ENCODE measurements around the gene RFT1.
"Not testable (repeated sequence)": the region's sequence is repeated elsewhere in the genome, so short reads cannot be mapped to it uniquely, and the experiment has no call there.

The RFT1 gene

DNA sequence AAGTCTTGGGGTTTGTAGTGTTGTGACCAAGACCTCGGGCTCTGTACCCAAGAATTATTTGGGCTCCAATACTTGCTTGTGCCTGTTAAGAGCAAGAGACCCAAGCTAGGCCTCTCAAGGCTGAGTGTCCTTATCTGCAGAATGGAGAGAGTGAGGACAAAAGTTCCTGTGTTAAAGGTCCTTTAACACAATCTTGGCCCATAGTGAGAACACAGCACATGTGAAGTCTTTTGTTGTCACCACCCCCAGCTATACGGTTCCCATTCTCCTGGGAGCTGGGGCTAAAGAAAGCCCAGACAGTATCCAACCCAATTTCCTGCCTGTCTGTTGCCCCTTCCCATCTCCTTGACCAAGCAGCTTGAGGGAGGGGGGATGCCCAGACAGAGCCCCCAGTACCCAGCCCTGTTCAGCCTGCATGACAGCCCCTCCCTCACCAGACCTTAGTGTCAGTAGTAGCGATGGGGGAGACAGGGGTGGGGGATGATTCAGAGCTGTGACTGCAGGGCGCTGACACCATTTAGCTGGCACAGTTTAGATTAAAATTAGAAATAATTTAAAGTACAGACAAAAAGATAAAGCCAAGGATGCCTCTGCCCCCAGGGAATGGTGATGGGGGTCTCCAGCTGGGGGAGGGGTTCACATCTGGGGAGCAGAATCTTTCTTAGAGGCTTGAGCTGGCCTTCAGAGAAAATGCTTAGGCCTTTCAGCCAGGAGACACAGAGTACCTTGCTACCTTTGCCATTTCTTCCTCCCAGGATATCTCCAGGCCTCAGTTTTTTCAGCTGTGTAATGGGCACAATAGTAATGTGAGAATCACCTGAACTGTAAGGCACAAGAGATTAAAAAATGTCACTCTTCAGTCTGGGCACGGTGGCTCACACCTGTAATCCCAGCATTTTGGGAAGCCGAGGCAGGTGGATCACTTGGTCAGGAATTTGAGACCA is 33.5 kb upstream of the RFT1 start:
- in situ Hi-C loops (cut with MboI; ENCODE audit: low sequenced_read_pairs): no loop called here

DNA sequence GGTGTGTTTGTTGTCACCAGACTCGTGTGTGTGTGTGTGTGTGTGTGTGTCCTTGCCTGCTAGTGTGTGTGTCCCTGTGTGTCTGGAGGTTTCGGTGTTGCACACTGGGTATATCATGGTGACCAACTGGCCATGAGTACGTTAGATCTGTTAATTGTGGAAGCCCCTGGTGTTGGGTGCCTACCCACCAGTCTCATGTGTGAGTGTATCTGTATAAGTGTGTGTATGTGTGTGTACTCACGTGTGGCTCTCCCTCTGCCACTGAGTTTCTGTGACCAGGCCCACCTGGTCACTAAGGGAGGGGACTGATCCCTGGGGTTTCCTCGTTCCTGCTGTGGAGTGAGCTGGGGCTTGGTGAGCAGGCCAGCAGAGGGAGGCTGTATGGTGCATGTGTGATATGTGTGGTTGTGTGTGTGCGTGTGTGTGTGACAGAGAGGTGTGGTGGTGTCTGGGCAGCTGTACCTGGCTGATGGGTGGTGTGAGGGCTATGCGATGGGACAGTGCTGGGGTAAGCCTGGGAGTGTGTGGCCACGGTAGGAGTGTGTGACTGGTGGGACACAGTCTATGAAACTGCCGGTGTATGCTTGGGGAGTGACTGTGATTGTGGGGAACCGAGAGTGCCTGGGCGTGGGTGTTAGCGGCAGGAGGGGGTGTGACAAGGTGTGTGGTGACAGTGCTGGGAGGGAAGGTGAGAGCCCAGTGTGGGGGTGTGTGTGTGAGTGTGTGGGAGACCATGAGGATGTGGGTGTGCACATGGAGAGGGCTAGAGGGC is 32.6 kb upstream of the RFT1 start:
- in situ Hi-C loops (cut with MboI; ENCODE audit: low sequenced_read_pairs): no loop called here

DNA sequence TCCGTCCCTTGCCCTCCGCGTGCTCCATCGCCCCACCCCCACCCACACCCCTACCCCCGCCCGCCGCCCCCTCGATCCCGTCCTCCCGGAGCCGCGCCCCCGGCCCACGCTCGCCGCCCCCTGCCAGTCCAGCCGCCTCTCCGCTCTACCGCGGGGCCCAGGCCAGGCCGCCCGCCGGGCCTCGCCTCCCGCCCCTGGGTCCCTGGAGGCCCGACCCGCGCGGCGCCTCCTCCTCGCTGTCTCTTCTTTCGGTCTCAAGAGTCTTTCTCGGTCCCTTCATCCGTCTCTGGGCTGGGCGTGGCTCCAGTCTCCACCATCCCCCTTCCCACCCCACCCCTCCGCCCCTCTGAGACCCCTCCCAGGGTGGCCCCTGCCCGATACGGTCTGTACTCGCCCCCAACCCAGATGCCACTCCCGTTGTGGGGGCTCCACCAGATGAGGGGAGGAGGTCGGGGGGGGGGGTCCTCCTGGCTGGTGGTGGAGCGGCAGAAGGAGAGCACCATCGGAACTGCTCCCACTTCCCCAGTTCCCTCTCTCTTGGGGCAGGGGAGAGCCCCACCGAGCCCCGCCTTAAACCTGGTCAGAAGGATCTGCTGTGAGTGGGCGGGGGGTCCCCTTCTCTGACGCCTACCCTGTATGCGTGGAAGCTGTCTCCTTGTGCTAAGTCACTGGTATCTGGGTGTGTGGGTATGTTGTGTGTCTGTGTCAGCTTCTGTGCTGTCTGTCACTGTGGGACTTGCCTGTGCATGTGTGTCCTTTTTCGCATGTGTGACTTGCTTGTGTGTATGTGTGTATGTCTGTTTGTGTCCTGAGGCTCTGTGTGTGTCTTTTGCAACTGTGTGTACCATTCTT is 31.8 kb upstream of the RFT1 start:
- in situ Hi-C loops (cut with MboI; ENCODE audit: low sequenced_read_pairs): no loop called here

DNA sequence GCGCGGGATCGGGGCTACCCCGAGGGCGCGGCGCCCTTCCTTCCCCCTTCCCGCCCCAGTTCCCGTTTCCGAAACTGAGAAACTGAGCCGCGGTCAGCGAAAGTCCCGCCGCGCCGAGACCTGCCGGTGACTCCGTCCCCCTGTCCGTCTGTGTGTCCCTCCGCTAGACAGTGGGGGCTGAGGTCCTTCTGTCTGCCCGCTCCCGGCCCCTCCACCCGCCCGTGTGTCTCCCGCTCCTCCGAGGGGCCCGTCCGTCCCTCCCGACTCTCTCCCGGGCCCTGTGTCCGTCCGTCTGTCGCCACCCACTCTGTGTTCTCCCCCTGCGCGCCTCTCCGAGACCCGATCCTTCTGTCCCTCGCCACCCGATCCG is 31.2 kb upstream of the RFT1 start:
- in situ Hi-C loops (cut with MboI; ENCODE audit: low sequenced_read_pairs): no loop called here

DNA sequence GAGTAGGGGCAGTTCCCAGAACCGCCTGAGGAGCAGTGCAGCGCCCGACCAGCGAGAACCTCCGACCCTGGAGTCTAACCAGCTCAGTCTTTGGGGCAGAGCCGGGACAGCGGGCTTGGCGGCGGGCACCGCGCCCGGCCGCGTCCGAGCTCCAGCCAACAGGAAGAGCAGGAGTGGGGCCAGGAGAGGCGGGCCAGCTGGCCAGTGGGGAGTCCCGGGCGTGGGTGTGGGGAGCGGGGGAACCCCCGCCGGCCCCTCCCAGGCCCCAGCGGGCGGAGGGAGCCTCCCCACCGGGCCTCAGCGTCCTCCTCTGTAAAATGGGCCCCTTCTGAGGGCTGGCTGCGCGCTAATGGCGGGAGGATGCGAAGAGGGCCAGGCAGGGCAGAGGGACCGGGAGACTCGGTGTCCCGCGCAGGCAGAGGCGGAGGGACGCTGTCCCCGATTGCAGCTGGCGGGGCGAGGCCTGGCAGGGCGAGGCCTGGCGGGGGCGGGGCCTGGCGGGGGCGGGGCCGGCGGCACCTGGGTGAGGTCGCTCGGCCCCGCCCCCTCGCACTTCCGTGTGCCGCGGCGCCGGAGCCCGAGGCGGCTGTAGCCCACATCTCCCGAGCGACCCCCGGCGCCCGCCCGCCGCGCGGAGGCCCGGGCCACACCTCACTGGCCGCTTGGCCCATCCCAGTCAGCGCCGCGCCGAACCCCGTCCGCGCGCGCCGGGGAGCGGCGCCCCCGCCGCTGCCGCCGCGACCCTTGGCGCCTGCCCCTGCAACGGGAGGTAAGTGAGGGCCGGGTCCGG is 30.6 kb upstream of the RFT1 start, which contains the start of gene PRKCD:
TSS of gene PRKCD (plus strand) at position 550 of the 790 bp plus-strand sequence. CDS start 17,214 bp downstream, outside the sequence.
- in situ Hi-C loops (cut with MboI; ENCODE audit: low sequenced_read_pairs): no loop called here

DNA sequence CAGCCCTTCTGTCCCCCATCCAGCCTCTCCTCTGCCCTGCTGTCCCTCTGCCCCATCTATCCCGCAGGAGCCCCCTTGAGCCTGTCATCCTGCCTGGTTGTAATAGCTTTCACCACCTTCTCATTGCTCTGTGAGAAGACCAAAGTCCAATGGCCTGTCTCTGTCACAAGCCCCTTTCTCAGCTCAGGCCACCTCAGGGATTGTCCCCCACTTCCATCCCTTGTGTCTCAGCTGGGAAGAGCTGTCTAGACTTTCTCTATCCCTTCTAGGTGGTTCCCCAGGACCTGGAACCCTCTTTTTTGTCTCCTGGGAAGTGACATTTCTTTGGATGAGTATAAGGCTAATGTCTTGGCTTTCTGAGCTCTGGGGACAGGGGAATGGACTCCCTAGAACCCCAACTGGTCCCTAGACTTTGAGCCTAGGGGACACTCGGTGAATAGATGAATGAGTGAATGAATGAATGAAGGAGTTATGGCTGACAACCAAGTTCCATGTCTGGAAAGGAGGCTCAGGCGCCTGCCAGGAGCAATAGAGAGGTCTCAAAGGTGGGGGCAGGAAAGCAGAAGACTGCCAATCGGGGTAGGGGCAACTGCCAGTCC is 29.9 kb upstream of the RFT1 start:
- in situ Hi-C loops (cut with MboI; ENCODE audit: low sequenced_read_pairs): no loop called here

DNA sequence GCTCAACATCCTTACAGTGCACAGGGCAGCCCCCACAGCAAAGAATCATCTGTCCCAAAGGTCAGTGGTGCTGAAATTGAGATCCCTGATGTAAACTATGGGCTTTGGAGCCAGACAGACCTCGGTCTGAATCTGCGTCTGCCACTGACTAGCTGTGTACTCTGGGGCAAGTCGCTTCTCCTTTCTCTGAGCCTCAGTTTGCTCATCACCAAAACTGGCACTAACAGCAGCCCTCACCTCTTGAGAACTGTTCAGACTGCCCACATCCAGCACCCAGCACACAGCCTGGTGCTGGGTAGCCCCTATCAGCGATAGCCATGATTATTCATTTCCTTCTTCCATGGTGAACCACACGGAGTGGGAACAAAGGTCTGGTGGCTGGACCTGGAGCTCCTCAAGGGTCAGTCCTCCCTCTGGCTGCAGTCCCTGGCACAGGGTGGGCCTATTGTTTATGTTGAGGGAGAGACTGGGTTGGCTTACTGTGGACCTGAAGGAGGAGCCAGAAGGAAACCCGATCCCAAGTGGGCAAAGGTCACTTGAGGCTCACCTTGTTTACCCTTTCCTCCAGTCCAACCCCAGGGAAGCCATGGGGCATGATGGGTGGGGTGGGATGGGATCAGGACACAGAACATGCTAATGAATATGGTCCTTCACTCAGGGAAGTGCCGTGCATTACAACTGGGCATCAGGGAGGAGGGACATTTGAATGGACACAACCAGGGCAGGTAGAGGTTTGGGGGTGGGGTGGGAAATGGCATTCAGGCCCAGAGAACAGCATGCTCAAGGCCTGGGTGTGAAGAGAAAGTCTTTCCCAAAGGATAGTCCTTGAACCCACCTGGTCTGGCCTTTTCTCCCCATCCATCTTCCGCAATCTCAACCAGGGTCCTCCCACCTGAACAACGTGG is 29.2 kb upstream of the RFT1 start:
- in situ Hi-C loops (cut with MboI; ENCODE audit: low sequenced_read_pairs): no loop called here

DNA sequence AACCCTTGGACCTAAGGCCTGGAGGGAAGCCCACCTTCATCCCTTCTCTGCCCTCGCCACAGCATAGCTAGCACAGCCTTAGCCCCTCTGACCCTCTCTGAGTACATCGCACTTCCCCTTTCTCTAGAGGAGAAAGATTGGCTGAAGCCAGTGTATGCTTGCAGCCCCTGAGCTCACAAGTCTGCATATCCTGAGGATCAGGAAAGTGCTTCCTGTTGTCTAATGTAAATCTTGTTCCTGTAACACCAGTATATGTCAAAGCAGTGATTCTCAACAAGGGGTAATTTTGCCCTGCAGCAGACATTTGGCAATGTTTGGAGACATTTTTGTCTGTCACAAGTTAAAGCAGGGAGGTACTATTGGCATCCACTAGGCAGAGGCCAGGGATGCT is 28.5 kb upstream of the RFT1 start:
- in situ Hi-C loops (cut with MboI; ENCODE audit: low sequenced_read_pairs): no loop called here

DNA sequence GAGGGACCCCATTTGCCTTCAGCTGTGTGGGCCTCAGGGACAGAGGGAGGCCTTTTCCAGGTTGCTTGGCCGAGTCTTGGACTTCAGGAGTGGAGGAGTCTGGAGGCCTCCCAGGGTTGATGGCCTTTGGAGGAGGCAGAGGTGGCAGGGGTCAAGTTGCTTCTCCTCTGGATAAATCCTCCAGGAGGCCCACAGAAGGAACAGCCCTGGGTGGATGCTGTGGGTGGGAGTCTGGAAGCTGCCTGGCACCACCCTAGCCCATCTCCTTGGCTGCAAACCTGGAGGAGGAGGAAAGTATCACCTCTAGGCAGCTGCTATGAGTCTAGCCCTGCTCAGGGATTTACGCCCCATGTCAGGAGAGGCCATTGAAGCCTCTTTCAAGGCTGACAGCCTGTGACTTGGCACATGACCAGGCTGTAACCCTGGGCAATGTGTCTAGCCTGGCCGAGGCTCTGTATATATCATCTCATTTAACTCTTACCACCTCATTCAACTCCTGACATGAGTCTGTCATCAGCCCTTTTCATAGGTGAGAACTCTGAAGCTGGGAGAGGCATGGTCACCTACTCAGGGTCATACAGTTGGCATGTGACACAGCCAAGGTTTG is 27.8 kb upstream of the RFT1 start:
- in situ Hi-C loops (cut with MboI; ENCODE audit: low sequenced_read_pairs): no loop called here

DNA sequence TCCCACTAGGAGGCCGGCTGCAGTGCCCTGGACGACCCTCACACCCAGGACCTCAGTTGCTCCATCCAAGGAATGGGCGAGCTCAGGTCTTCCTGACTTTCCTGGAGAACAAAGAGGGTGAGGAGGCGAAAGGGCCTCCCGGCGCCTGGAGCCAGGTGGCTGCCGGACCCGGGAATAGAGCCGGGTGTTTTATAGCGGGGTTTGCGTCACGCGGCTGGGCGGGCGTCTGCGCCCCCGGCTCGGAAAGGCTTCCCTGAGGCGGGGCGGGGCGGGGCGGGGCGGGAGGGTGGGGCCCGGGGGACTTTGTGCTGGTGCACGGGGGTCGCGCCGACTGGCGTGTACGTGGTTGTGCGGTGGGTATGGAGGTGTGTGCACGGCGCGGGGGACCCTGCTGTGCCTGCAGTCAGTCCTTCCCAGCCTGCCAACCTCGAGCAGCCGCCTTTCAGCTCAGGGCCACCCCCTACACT is 26.2 kb upstream of the RFT1 start:
- in situ Hi-C loops (cut with MboI; ENCODE audit: low sequenced_read_pairs): no loop called here

DNA sequence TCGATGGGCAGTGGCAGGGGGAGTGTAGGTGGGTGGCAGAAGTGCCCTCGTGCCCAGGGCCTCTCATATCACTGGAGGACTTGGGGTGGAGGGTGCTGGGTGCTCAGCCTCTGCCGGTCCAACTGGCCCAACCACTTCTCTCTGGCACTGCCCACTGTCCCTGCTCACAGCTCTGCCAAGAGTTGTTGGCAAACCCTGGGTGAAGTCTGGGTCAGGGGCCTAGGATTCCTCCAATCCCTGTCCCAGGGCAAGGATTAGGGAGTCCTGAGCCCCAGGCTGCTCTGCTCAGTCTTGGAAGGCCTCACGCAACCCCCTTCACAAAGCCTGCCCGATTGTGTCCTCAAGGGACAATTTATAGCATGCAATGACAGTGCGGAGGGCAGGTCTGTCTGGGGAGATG is 25.5 kb upstream of the RFT1 start:
- in situ Hi-C loops (cut with MboI; ENCODE audit: low sequenced_read_pairs): no loop called here

DNA sequence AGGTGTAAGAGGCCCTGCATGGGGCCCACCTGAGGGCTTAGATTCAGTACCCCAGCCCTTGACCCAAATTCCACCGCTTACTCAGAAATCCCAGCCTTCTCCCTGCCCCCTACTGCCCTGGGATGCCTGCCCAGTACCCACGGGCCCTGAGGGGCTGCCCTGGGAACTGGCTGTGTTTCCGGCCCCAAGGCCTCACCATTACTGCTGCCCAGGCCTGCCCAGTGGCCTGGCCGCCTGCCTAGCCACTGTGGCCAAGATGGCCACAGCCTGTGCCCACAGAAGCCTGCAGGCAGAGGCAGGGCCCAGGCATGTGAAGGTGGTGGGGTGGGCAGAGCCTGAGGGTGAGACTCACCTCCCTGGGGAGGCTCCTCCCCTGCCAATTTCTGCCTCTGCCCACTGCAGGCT is 24.6 kb upstream of the RFT1 start:
- in situ Hi-C loops (cut with MboI; ENCODE audit: low sequenced_read_pairs): no loop called here

DNA sequence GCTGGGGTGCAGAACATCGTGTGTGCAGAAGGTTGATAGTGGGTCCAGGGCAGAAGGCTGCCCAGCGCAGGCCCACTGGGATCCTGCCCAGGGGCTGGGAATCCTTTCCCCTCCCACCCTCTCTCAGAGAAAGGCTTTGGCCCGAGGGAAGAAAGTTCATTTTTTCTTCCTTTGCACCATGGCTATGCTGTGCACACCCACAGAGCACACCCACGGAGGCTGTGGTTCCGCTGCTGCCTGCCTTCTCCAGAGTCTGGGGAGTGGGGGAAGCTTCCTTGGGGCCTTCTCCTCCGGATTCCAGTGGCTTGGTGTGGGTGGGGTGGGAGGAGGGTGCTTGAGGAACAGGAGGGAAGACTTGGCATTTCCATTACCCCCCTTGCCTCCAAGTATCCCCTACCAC is 23.7 kb upstream of the RFT1 start:
- in situ Hi-C loops (cut with MboI; ENCODE audit: low sequenced_read_pairs): no loop called here

DNA sequence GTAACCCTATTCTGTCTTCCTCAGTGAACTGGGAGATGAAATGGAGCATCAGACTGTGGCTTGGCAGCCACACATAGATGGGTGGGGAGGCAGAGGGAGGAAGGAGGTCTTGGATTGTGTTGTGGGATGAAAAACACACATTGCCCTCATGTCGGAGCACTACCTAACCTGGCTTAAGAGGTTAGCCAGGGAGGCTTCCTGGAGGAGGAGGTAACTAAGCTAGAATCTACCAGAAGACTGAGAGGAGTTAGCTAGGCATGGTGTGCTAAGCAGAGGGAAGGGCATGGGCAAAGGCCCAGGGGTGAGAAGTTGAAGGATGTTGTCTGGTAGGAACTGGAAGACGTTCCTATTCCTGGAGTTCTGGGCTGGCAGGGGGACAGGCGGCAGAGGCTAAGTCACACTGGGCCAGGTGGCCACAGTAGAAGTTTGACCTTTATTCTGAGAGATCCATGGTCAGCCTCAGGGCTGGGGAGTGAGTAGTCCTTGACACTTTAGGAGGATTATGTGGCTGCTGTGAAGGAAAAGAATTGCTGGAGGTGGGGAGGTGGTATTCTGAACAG is 23.1 kb upstream of the RFT1 start:
- in situ Hi-C loops (cut with MboI; ENCODE audit: low sequenced_read_pairs): no loop called here

DNA sequence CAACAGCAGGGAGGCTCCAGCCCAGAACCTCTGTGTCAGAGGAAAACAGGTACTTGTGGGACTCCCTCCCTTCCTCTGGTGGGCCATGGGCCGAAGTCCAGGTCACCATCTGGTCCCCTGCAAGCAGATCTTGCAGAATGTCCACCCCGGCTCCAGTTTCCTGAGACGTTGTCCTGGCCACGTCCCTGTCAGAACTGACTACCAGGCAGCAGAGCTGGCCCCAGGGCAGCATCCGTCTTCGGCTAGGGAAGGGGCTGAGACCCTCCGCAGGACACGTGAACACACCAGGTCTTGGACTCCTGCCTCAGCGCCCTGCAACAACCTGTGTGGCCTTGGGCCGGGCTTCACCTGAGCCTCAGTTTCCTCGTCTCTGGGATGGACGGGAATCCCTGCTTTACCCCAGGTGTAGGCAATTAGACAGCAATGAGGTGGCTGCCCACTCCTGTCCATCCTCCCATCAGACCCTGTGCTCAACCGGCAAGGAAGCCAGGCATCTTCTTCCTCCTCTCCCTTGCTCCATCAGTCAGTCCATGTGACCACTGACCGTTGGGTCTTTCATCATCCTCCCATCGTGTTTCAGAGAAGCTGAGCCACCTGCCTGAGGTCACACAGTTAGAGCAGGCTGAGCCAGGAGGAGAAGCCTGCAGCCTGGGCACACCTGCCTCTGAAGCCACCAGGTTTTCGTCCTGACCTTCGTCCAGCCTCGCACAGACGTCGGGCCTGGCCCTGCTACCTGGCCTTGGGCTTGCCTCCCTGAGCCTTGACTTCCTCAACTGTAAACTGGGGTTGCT is 21.8 kb upstream of the RFT1 start:
- in situ Hi-C loops (cut with MboI; ENCODE audit: low sequenced_read_pairs): no loop called here

DNA sequence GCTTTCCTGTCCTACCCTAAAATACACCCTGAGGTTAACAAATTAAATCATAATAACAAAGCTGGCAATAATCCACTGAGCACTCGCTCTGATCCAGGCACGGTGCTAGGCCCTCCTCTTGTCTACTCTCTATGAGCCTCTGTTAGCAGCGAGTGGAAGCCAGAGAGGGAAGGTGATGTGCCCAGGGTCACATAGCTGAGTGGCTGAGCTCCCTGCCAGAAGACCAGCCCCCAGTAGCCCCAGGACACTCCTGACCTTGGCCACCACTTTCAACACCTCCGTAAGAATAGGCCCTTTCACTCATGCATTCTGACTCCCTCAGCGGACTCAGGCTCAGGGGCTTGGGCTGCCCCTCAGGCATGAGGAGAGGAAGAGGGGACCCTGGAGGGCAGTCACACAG is 21.2 kb upstream of the RFT1 start:
- in situ Hi-C loops (cut with MboI; ENCODE audit: low sequenced_read_pairs): no loop called here

DNA sequence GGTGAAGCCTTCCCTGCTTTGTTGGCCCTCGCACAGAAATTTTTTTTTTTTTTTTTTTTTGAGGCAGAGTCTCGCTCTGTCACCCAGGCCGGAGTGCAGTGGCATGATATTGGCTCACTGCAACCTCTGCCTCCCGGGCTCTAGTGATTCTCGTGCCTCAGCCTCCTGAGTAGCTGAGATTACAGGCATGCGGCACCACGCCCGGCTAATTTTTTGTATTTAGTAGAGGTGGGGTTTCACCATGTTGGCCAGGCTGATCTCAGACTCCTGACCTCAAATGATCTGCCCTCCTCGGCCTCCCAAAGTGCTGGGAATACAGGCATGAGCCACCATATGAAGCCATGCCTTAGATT is 20.8 kb upstream of the RFT1 start:
- in situ Hi-C loops (cut with MboI; ENCODE audit: low sequenced_read_pairs): not testable (repeated sequence)

Data from hTERT RPE-1 (cell line).